ENCODE measurements around the gene PTPRD. TPM values are rescaled to one million over a fixed set of nuclear protein-coding genes. Genes with fewer than 3 reads are reported as not detected.

Gene PTPRD
- total RNA-seq, 1 experiment from 2014 or later: not detected

- ChIA-PET POLR2A (ENCODE audit: low non-redundant PET) (no interaction called here), CTCF (no interaction called here)
- H3K27me3 ChIP-seq (replicated peaks; ENCODE audit: insufficient read depth, low read depth, low read length, poor library complexity): peaks cover 77% of the 10 kb centered on the region
- no peak for DNase-seq (ENCODE audit: low spot score)
- H3K27ac ChIP-seq (ENCODE audit: low read depth, low read length, poor library complexity, severe bottlenecking): no peak overlapping the region
- no peak overlapping the region for H3K4me3 ChIP-seq (ENCODE audit: low read depth, low read length, poor library complexity, severe bottlenecking)
- no peak for TF ChIP-seq CTCF (conservative IDR thresholded peaks at IDR 0.05; ENCODE audit: low read depth, low read length)
- TF ChIP-seq EZH2 (IDR thresholded peaks at IDR 0.05; ENCODE audit: borderline replicate concordance, low read depth, low read length, poor library complexity, severe bottlenecking): no peak
- intact Hi-C loops (cut with micrococcal nuclease; ENCODE audit: unreplicated experiment): loop anchor here (10.0 kb wide), 1 partner anchor 58 kb away; no protein-coding TSS in a partner anchor
- H3K4me1 ChIP-seq (ENCODE audit: insufficient read depth, low read length, poor library complexity, severe bottlenecking): no peaks in the 10 kb centered on the region
- no TSS peak for BruUV-seq (replicated peaks)
- H3K9me3 ChIP-seq (ENCODE audit: low read depth, low read length, poor library complexity, severe bottlenecking): no peaks in the 10 kb centered on the region
- H3K36me3 ChIP-seq (ENCODE audit: insufficient read depth, low read length, poor library complexity, severe bottlenecking): no peaks in the 10 kb centered on the region
These were observed 1745.7 kb downstream of the PTPRD start for GRCh38 chr9:8867148-8867547.

- Histone ChIP-seq H3K36me3 (ENCODE audit: insufficient read depth, low read length, poor library complexity, severe bottlenecking) (no peaks in the 10 kb centered on the region), H3K4me3 (ENCODE audit: low read depth, low read length, poor library complexity, severe bottlenecking) (no peak overlapping the region), H3K27ac (ENCODE audit: low read depth, low read length, poor library complexity, severe bottlenecking) (no peak overlapping the region), H3K27me3 (replicated peaks; ENCODE audit: insufficient read depth, low read depth, low read length, poor library complexity) (peaks cover 76% of the 10 kb centered on the region), H3K4me1 (ENCODE audit: insufficient read depth, low read length, poor library complexity, severe bottlenecking) (no peaks in the 10 kb centered on the region), H3K9me3 (ENCODE audit: low read depth, low read length, poor library complexity, severe bottlenecking) (no peaks in the 10 kb centered on the region)
- DNase-seq (ENCODE audit: low spot score): no peak
- no TSS peak for BruUV-seq (replicated peaks)
- intact Hi-C loops (cut with micrococcal nuclease; ENCODE audit: unreplicated experiment): loop anchor here (10.0 kb wide), 1 partner anchor 60 kb away; no protein-coding TSS in a partner anchor
- ChIA-PET POLR2A (ENCODE audit: low non-redundant PET) (no interaction called here), CTCF (no interaction called here)
- no peak for TF ChIP-seq CTCF (conservative IDR thresholded peaks at IDR 0.05; ENCODE audit: low read depth, low read length)
- TF ChIP-seq EZH2 (IDR thresholded peaks at IDR 0.05; ENCODE audit: borderline replicate concordance, low read depth, low read length, poor library complexity, severe bottlenecking): no peak
These were observed 1748.3 kb downstream of the PTPRD start for GRCh38 chr9:8864545-8864896.

GRCh38 chr9:8863886-8864544 is 1748.8 kb downstream of the PTPRD start:
- ChIA-PET CTCF (no interaction called here), POLR2A (ENCODE audit: low non-redundant PET) (no interaction called here)
- no peaks in the 10 kb centered on the region for H3K9me3 ChIP-seq (ENCODE audit: low read depth, low read length, poor library complexity, severe bottlenecking)
- H3K4me1 ChIP-seq (ENCODE audit: insufficient read depth, low read length, poor library complexity, severe bottlenecking): no peaks in the 10 kb centered on the region
- H3K27me3 ChIP-seq (replicated peaks; ENCODE audit: insufficient read depth, low read depth, low read length, poor library complexity): peaks cover 76% of the 10 kb centered on the region
- BruUV-seq (replicated peaks): no TSS peak
- intact Hi-C loops (cut with micrococcal nuclease; ENCODE audit: unreplicated experiment): loop anchor here (10.0 kb wide), 1 partner anchor 61 kb away; no protein-coding TSS in a partner anchor
- H3K4me3 ChIP-seq (ENCODE audit: low read depth, low read length, poor library complexity, severe bottlenecking): no peak overlapping the region
- TF ChIP-seq EZH2 (IDR thresholded peaks at IDR 0.05; ENCODE audit: borderline replicate concordance, low read depth, low read length, poor library complexity, severe bottlenecking) (no peak), CTCF (conservative IDR thresholded peaks at IDR 0.05; ENCODE audit: low read depth, low read length) (no peak)
- H3K36me3 ChIP-seq (ENCODE audit: insufficient read depth, low read length, poor library complexity, severe bottlenecking): no peaks in the 10 kb centered on the region
- no peak for DNase-seq (ENCODE audit: low spot score)
- no peak overlapping the region for H3K27ac ChIP-seq (ENCODE audit: low read depth, low read length, poor library complexity, severe bottlenecking)
